ENCODE results near the gene TRMT2A.

Gene TRMT2A

GRCh38 chr22:20115691-20116375, 1.2 kb downstream of the TRMT2A start, which contains the start of gene RANBP1:
Gene RANBP1 (plus strand): TSS chr22:20116104. CDS start chr22:20116185, 81 bp downstream.
- no peaks in the 10 kb centered on the region for H3K9me3 ChIP-seq (ENCODE audit: insufficient read depth, low read length)
- H3K4me2 ChIP-seq (ENCODE audit: low read length) = peak within 1 kb of the TSS; percentile 98
- peaks cover 16% of the 10 kb centered on the region for H4K20me1 ChIP-seq (ENCODE audit: insufficient read depth, low read length)
- TF ChIP-seq EZH2phosphoT487 (IDR thresholded peaks at IDR 0.05; ENCODE audit: low read depth) (no peak), CTCF (IDR thresholded peaks at IDR 0.05; ENCODE audit: low read depth, low read length) (no peak)
- peak within 1 kb of the TSS; percentile 94 for H3K4me3 ChIP-seq (ENCODE audit: low read length)
- H3K27ac ChIP-seq (ENCODE audit: low read length) = peak within 1 kb of the TSS; percentile 68
- peaks cover 18% of the 10 kb centered on the region for H3K4me1 ChIP-seq (ENCODE audit: low read length)
- H2AFZ ChIP-seq (ENCODE audit: low read depth, low read length) = 0 out of 2 replicates have a peak within 1 kb of the TSS, but pooled peaks have one; percentile 43
- H3K36me3 ChIP-seq (replicated peaks; ENCODE audit: low read depth, low read length) = peaks cover 73% of the 10 kb centered on the region
- H3K27me3 ChIP-seq (ENCODE audit: low read depth, low read length) = no peaks in the 10 kb centered on the region
- H3K79me2 ChIP-seq (ENCODE audit: low read length) = peaks cover 68% of the 10 kb centered on the region
- H3K9ac ChIP-seq (ENCODE audit: low read length) = peak within 1 kb of the TSS; percentile 94

- no peak for TF ChIP-seq EZH2phosphoT487 (IDR thresholded peaks at IDR 0.05; ENCODE audit: low read depth)
- no peak for TF ChIP-seq CTCF (IDR thresholded peaks at IDR 0.05; ENCODE audit: low read depth, low read length)
- H3K9me3 ChIP-seq (ENCODE audit: insufficient read depth, low read length) = no peaks in the 10 kb centered on the region
- peak overlapping the region; percentile 94; the same call in 1 of the 2 replicates for H3K4me3 ChIP-seq (ENCODE audit: low read length)
- H3K4me2 ChIP-seq (ENCODE audit: low read length) = peak overlapping the region; percentile 98
- no peaks in the 10 kb centered on the region for H3K27me3 ChIP-seq (ENCODE audit: low read depth, low read length)
- no peak overlapping the region for H3K9ac ChIP-seq (ENCODE audit: low read length)
- H3K36me3 ChIP-seq (replicated peaks; ENCODE audit: low read depth, low read length) = peaks cover 73% of the 10 kb centered on the region
- H3K79me2 ChIP-seq (ENCODE audit: low read length) = peaks cover 58% of the 10 kb centered on the region
- no peak overlapping the region for H3K27ac ChIP-seq (ENCODE audit: low read length)
- no peak overlapping the region for H2AFZ ChIP-seq (ENCODE audit: low read depth, low read length)
- peaks cover 18% of the 10 kb centered on the region for H3K4me1 ChIP-seq (ENCODE audit: low read length)
- H4K20me1 ChIP-seq (ENCODE audit: insufficient read depth, low read length) = peaks cover 10% of the 10 kb centered on the region; the same call in 1 of the 2 replicates
Observed at GRCh38 chr22:20114506-20115475, 2.2 kb downstream of the TRMT2A start.

- Histone ChIP-seq H4K20me1 (ENCODE audit: insufficient read depth, low read length) (peaks cover 5% of the 10 kb centered on the region; the same call in 1 of the 2 replicates), H3K4me2 (ENCODE audit: low read length) (no peak overlapping the region), H3K79me2 (ENCODE audit: low read length) (peaks cover 47% of the 10 kb centered on the region), H3K4me1 (ENCODE audit: low read length) (peaks cover 11% of the 10 kb centered on the region), H3K27me3 (ENCODE audit: low read depth, low read length) (no peaks in the 10 kb centered on the region), H3K27ac (ENCODE audit: low read length) (no peak overlapping the region), H3K36me3 (replicated peaks; ENCODE audit: low read depth, low read length) (peaks cover 70% of the 10 kb centered on the region), H3K9me3 (ENCODE audit: insufficient read depth, low read length) (no peaks in the 10 kb centered on the region), H3K9ac (ENCODE audit: low read length) (no peak overlapping the region), H2AFZ (ENCODE audit: low read depth, low read length) (no peak overlapping the region), H3K4me3 (ENCODE audit: low read length) (no peak overlapping the region)
- TF ChIP-seq EZH2phosphoT487 (IDR thresholded peaks at IDR 0.05; ENCODE audit: low read depth) (no peak), CTCF (IDR thresholded peaks at IDR 0.05; ENCODE audit: low read depth, low read length) (no peak)
Observed at GRCh38 chr22:20113551-20114310, 3.3 kb downstream of the TRMT2A start.
